ENCODE measurements around the gene PTPRO.

DNA sequence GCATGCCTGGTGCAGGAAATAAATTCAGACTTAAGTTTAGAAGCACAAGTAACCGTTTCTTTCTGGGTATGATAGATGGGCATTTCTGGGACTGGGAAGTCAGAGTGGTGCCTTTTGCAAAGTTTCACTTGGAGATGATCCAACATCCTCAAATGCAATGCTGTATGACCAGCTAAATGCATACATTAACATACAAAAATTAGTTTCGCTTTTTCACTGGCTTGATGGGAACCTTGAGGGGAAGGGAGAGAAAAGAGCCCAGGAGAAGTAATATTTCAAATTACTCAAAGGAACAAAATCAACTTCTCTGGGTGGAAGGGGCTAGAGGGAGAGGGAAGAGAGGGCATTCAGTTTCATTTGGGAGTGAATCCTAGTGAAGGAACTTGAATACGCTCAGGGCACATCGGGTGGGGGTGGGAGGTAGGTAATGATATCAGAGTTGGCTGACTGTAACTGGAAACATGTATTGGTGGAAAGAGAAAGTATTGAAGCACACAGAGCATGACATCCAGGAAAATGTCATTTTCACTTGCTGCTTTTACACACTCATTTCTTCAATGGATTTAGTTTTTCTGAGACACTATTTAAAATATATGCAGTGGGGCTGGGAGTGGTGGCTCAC, 175.5 kb downstream of the PTPRO start:
- no peak for TF ChIP-seq CTCF (IDR thresholded peaks at IDR 0.05)
- TF ChIP-seq POLR2A (IDR thresholded peaks at IDR 0.05), result no peak
